Muscle of arm (tissue), 12 donors: ENCODE measurements around the gene CSNK1D. TPM values are rescaled to one million over a fixed set of nuclear protein-coding genes. Genes with fewer than 3 reads are reported as not detected.
"Not testable (repeated sequence)": the region's sequence is repeated elsewhere in the genome, so short reads cannot be mapped to it uniquely, and the experiment has no call there.

Source experiments
- DNase-seq: peaks from one replicate; pipeline ENCODE4 v3.0.0-alpha.2; 2013
- polyA plus RNA-seq, 12 donors: library from polyadenylated mRNA; unstranded; fragments of 120-200 nt; gene quantifications; one replicate each; pipeline ENCODE4 v1.2.1, GENCODE V29; 2013; ENCODE audit not compliant: insufficient read length in 12 of 12

Gene CSNK1D
- polyA plus RNA-seq, 12 donors, result 59.7 to 121 (median 65.0) TPM; not detected in 1

- DNase-seq, result no peak
These were observed 4.8 kb upstream of the CSNK1D start for GRCh38 chr17:82278308-82278707.

GRCh38 chr17:82277851-82278250, 4.4 kb upstream of the CSNK1D start:
- no peak for DNase-seq

- DNase-seq, result no peak
These were observed 3.4 kb upstream of the CSNK1D start for GRCh38 chr17:82276938-82277337.

GRCh38 chr17:82275326-82275725, 1.8 kb upstream of the CSNK1D start:
- no peak for DNase-seq

- DNase-seq, result no peak
These were observed 877 bp upstream of the CSNK1D start for GRCh38 chr17:82274134-82275020.

GRCh38 chr17:82272495-82273326, 789 bp downstream of the CSNK1D start:
- peak; percentile 24 for DNase-seq

GRCh38 chr17:82271401-82271800, 2.1 kb downstream of the CSNK1D start:
- DNase-seq, result no peak

GRCh38 chr17:82270651-82271050, 2.8 kb downstream of the CSNK1D start:
- DNase-seq, result no peak

- DNase-seq, result no peak
These were observed 3.5 kb downstream of the CSNK1D start for GRCh38 chr17:82269882-82270500.

- DNase-seq, result no peak
These were observed 4.2 kb downstream of the CSNK1D start for GRCh38 chr17:82269138-82269881.

GRCh38 chr17:82267575-82268379, 5.7 kb downstream of the CSNK1D start:
- peak; percentile 76 for DNase-seq

GRCh38 chr17:82266142-82266541, 7.4 kb downstream of the CSNK1D start:
- no peak for DNase-seq

GRCh38 chr17:82263641-82264040, 9.9 kb downstream of the CSNK1D start:
- no peak for DNase-seq

- no peak for DNase-seq
These were observed 11.2 kb downstream of the CSNK1D start for GRCh38 chr17:82262344-82262743.

- not testable (repeated sequence) for DNase-seq
These were observed 13.2 kb downstream of the CSNK1D start for GRCh38 chr17:82259972-82260961.

- no peak for DNase-seq
These were observed 14.9 kb downstream of the CSNK1D start for GRCh38 chr17:82258555-82258954.

- no peak for DNase-seq
These were observed 16.0 kb downstream of the CSNK1D start for GRCh38 chr17:82257473-82257872.

- DNase-seq, result no peak
These were observed 17.1 kb downstream of the CSNK1D start for GRCh38 chr17:82256242-82256885.
